HG02759 (cell line): ENCODE data around the gene APH1A.
A peak's percentile ranks its signal among the peaks of the same experiment; 100 is the strongest.
"Not testable (repeated sequence)": the region's sequence is repeated elsewhere in the genome, so short reads cannot be mapped to it uniquely, and the experiment has no call there.

Experiments used
- ATAC-seq: cut with Tn5 transposase; IDR thresholded peaks from one replicate; pipeline ENCODE4 v1.9.1; 2021; ENCODE audit warnings: mild to moderate bottlenecking, moderate library complexity; ENCODE audit not compliant: unreplicated experiment

Gene APH1A

DNA sequence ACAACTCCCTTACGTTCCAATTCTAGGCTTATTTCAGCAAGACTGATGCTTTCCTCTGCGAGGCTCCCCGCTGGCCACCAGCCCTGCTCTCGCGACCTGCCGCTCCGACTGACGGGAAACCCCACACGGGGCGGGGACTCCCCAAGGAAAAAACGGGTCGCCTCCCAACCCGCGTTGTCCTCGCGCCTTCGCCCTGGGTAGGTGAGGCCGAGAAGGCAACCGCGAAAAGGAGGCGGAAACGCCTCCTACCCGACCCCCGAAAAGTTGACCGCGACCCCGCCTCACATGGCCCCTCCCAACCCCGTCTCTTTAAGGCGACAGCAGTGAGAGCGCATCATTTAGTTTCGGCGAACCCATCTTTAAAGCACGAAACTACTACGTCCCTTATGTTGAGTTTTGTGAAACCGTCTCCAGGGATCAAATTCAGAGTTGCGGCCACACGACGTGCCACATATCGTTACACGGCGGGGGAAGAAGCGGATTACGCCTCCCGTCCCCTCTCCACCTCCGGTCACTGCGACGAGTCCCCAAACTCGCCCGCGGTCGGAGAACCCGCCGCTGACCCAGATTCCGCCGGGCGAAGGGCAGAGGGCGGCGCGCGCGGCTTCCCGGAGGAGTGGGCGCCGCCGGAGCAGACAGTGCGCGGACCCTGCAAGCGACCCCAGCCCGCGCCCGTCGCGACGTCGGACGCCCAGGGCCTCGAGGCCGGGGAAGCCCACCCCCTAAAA is 34.1 kb downstream of the APH1A start:
- peak; percentile 63 for ATAC-seq

DNA sequence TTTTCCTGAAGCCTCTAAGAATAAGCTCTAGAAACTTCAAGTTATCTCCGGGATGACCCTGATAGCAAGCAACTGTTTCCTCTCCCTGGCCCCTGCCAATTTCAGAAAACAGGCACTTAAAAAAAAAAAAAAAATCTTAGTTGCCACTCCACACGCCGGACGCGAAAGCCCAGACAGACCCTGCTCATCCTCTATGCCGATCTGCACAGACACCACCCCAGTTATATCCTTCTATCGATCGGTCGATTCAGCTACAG is 34.6 kb downstream of the APH1A start:
- ATAC-seq = no peak

- ATAC-seq = no peak
Measured at GRCh38 chr1:150233359-150234308, 35.2 kb downstream of the APH1A start.

DNA sequence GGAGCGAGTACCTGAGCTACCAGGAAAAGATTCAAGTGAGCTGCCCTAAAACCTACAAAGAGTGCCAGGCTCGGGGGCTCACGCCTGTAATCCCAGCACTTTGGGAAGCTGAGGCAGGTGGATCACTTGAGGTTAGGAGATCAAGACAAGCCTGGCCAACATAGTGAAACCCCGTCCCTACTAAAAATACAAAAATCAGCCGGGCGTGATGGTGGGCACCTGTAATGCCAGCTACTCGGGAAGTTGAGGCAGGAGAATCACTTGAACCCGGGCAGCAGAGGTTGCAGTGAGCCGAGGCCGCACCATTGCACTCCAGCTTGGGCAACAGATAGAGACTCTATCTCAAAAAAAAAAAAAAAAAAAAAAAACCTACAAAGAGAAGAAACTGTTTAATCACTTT is 35.9 kb downstream of the APH1A start:
- not testable (repeated sequence) for ATAC-seq

DNA sequence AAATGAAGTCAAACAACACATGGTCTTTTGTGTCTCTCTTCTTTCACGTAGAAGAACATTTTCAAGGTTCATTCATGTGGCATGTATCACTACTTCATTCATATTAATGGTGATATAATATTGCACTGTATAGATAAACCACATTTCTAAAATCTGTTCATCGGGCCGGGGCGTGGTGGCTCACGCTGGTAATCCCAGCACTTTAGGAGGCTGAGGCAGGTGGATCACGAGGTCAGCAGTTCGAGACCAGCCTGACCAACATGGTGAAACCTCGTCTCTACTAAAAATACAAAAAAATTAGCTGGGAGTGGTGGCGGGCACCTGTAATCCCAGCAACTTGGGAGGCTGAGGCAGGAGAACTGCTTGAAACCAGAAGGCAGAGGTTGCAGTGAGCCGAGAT is 40.6 kb downstream of the APH1A start:
- not testable (repeated sequence) for ATAC-seq

GRCh38 chr1:150227228-150227627 is 41.6 kb downstream of the APH1A start:
- ATAC-seq = no peak

DNA sequence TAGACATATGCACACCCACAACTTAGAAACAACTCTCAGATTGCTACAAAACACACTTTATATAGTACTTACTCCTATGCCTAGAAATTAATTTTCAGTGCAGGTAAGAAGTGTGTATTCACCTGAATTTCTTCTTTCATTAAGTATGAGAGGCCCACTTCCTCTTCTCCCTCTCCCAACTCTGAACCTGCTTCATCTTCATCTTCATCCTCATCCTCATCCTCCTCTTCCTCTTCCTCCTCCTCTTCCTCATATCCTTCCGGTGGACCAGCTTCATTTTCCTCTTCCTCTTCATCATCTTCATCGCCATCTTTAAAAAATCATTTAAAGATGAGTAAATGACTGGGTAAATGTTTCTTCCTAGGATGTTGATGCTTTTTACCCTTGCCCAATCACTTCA is 42.3 kb downstream of the APH1A start:
- no peak for ATAC-seq

GRCh38 chr1:150225546-150225945 is 43.3 kb downstream of the APH1A start:
- no peak for ATAC-seq

DNA sequence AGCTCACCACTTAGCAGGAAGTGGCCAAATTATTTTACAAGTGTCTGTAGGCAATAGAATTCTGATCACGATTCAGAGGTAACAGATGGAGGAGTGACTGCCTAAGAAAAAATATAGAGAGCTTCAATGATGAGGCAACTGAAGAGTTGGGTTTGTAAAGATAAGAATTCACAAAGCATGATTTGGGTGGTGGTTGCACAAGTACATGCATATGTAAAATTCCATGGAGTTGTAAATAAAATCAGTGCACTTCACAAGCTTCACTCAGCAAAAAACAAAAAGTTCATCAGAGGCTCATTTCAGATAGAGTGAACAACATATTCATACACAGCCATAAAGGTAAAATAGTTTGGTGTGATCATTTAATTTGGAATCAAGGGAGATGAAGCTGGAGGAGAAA is 43.8 kb downstream of the APH1A start:
- ATAC-seq = no peak

- no peak for ATAC-seq
Measured at GRCh38 chr1:150221552-150221951, 47.3 kb downstream of the APH1A start.

GRCh38 chr1:150215855-150216254 is 53.0 kb downstream of the APH1A start:
- not testable (repeated sequence) for ATAC-seq
